ENCODE measurements around the gene C12orf42. TPM values are rescaled to one million over a fixed set of nuclear protein-coding genes. Genes with fewer than 3 reads are reported as not detected.
A peak's percentile ranks its signal among the peaks of the same experiment; 100 is the strongest.

C12orf42 gene
- total and polyA plus RNA-seq, 10 of the 15 experiments (the other 5 are each of a cell fraction or from before 2014, with no cell fraction given), result 1.4 to 7.0 (median 2.4) TPM

DNA sequence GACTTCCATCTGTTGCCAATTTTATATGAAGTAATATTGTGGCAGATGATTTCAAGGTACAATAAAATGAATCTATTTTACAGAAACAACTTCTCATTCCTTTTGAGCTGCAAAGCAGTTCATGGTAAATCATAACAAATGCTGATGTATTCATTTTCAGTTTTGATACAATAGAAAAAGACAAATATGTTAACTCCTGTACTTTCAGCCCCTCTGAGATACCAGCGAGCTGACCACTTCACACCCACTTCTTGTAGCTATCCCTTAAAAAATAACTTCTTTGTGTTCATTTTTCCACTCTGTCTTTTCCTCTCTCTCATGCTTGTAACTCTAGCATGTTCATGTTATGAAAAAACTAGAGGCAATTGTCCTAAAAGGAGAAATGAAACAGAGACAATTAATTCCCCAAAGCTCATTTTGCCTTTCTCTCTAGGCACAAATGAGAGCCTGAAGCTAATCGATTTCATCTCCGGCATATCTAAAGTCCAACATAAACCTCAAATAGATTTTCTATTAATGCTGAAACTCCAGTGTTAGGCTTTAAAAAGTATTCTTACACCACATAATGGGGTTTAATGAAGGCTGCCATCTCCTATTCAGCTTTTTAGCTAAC is 182.9 kb downstream of the C12orf42 start:
- no peak overlapping the region for H3K9ac ChIP-seq (ENCODE audit: control insufficient read depth, insufficient read depth, low read length)
- DNase-seq (ENCODE audit: low read depth, low spot score) (no peak), FAIRE-seq (no peak), ATAC-seq (no peak; the same call in 2 of the 3 replicates)
- no peak overlapping the region for H3K4me3 ChIP-seq
- CTCF ChIA-PET, result interaction anchor here (0.6 to 1.7 kb wide), 14 partner anchors 9 to 430 kb away, joined by 3 to 7 read pairs (median 3); no protein-coding TSS in a partner anchor
- SMC1A ChIA-PET (ENCODE audit: uncharacterized antibody, unreplicated experiment), result interaction anchor here (0.6 to 3.5 kb wide), 33 partner anchors 8 to 430 kb away, joined by 3 to 17 read pairs (median 4); no protein-coding TSS in a partner anchor
- no peak overlapping the region for H3K4me2 ChIP-seq (ENCODE audit: control insufficient read depth, insufficient read depth)
- BruUV-seq (replicated peaks), result no TSS peak
- POLR2A ChIA-PET, result interaction anchor here (0.6 to 1.4 kb wide), 2 partner anchors 34 to 294 kb away, joined by 4 to 6 read pairs; no protein-coding TSS in a partner anchor
- H3K9me3 ChIP-seq (replicated peaks; ENCODE audit: control insufficient read depth, insufficient read depth, low read length), result no peaks in the 10 kb centered on the region; the same call in 2 of the 3 replicates
- H2AFZ ChIP-seq (ENCODE audit: control insufficient read depth, low read depth, low read length), result no peak overlapping the region
- intact Hi-C loops (cut with micrococcal nuclease; ENCODE audit: unreplicated experiment) (no loop called here), in situ Hi-C loops (cut with MboI) (no loop called here)
- H3K79me2 ChIP-seq (ENCODE audit: control insufficient read depth, insufficient read depth, low read length), result no peaks in the 10 kb centered on the region
- H4K20me1 ChIP-seq (ENCODE audit: control insufficient read depth, insufficient read depth), result no peaks in the 10 kb centered on the region
- WGBS (ENCODE audit: insufficient coverage, insufficient replicate concordance, low lambda C conversion rate, missing lambda C conversion rate), result 47% methylated on average over 3 of the region's 3 CpGs
- H3K27me3 ChIP-seq (replicated peaks in 1 of 2; ENCODE audit: control insufficient read depth in 2 of 2, insufficient read depth in 2 of 2, low read length in 1 of 2), result no peaks in the 10 kb centered on the region
- RAD21 ChIA-PET (ENCODE audit: unreplicated experiment), result interaction anchor here (0.5 to 1.7 kb wide), 13 partner anchors 13 to 430 kb away, joined by 3 to 9 read pairs (median 4); no protein-coding TSS in a partner anchor
- no peak overlapping the region for H3K27ac ChIP-seq (ENCODE audit: control insufficient read depth, insufficient read depth)
- H3K4me1 ChIP-seq (ENCODE audit: control insufficient read depth, insufficient read depth, low read length), result 0 out of 2 replicates have a peak, but pooled peaks cover 5% of the 10 kb centered on the region
- H3K36me3 ChIP-seq (ENCODE audit: control insufficient read depth in 2 of 2, insufficient read depth in 2 of 2, low read length in 1 of 2), result no peaks in the 10 kb centered on the region
- no peak for TF ChIP-seq TBL1XR1 (IDR thresholded peaks at IDR 0.05; ENCODE audit: low read depth, low read length)
- no peak for TF ChIP-seq EZH2 (IDR thresholded peaks at IDR 0.05; ENCODE audit: borderline replicate concordance, control insufficient read depth, low read depth, low read length)
- no peak for TF ChIP-seq CHD4 (IDR thresholded peaks at IDR 0.05)
- TF ChIP-seq MLLT1 (IDR thresholded peaks at IDR 0.05), result 0 out of 2 replicates have a peak, but pooled peaks have one; percentile 38
- no peak for TF ChIP-seq GABPA (IDR thresholded peaks at IDR 0.05; ENCODE audit: low read depth)
- TF ChIP-seq DPF2 (IDR thresholded peaks at IDR 0.05), result 0 out of 2 replicates have a peak, but pooled peaks have one; percentile 22
- peak; percentile 45; the same call in 1 of the 2 replicates for TF ChIP-seq ZNF24 (IDR thresholded peaks at IDR 0.05)
- TF ChIP-seq, protein P1, sequence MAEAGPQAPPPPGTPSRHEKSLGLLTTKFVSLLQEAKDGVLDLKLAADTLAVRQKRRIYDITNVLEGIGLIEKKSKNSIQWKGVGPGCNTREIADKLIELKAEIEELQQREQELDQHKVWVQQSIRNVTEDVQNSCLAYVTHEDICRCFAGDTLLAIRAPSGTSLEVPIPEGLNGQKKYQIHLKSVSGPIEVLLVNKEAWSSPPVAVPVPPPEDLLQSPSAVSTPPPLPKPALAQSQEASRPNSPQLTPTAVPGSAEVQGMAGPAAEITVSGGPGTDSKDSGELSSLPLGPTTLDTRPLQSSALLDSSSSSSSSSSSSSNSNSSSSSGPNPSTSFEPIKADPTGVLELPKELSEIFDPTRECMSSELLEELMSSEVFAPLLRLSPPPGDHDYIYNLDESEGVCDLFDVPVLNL (IDR thresholded peaks at IDR 0.05; ENCODE audit: low read depth, low read length), result no peak
- peak; percentile 58; the same call in 1 of the 2 replicates for TF ChIP-seq SPI1 (IDR thresholded peaks at IDR 0.05; ENCODE audit: borderline replicate concordance, insufficient read depth, low read depth, low read length)
- TF ChIP-seq NR2C1 (IDR thresholded peaks at IDR 0.05), result no peak
- no peak for TF ChIP-seq NBN (IDR thresholded peaks at IDR 0.05)
- no peak for TF ChIP-seq RFX5 (IDR thresholded peaks at IDR 0.05; ENCODE audit: low read depth, low read length)
- TF ChIP-seq IKZF2 (IDR thresholded peaks at IDR 0.05), result peak in 1 of 2 experiments; percentile 19; a peak in 1 of 4 replicates
- TF ChIP-seq, protein P2, sequence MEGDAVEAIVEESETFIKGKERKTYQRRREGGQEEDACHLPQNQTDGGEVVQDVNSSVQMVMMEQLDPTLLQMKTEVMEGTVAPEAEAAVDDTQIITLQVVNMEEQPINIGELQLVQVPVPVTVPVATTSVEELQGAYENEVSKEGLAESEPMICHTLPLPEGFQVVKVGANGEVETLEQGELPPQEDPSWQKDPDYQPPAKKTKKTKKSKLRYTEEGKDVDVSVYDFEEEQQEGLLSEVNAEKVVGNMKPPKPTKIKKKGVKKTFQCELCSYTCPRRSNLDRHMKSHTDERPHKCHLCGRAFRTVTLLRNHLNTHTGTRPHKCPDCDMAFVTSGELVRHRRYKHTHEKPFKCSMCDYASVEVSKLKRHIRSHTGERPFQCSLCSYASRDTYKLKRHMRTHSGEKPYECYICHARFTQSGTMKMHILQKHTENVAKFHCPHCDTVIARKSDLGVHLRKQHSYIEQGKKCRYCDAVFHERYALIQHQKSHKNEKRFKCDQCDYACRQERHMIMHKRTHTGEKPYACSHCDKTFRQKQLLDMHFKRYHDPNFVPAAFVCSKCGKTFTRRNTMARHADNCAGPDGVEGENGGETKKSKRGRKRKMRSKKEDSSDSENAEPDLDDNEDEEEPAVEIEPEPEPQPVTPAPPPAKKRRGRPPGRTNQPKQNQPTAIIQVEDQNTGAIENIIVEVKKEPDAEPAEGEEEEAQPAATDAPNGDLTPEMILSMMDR (IDR thresholded peaks at IDR 0.05 in 2 of 3, conservative IDR thresholded peaks at IDR 0.05 in 1 of 3; ENCODE audit: control insufficient read depth in 2 of 3, extremely low read depth in 1 of 3, insufficient read depth in 1 of 3, low read depth in 3 of 3, low read length in 3 of 3), result no peak
- no peak for TF ChIP-seq BMI1 (IDR thresholded peaks at IDR 0.05; ENCODE audit: borderline replicate concordance)
- no peak for TF ChIP-seq HDAC6 (IDR thresholded peaks at IDR 0.05; ENCODE audit: unreplicated experiment)
- TF ChIP-seq, protein P3, sequence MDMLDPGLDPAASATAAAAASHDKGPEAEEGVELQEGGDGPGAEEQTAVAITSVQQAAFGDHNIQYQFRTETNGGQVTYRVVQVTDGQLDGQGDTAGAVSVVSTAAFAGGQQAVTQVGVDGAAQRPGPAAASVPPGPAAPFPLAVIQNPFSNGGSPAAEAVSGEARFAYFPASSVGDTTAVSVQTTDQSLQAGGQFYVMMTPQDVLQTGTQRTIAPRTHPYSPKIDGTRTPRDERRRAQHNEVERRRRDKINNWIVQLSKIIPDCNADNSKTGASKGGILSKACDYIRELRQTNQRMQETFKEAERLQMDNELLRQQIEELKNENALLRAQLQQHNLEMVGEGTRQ (IDR thresholded peaks at IDR 0.05; ENCODE audit: borderline replicate concordance, low read depth, low read length), result no peak
- TF ChIP-seq MTA2 (IDR thresholded peaks at IDR 0.05; ENCODE audit: low read depth), result 0 out of 2 replicates have a peak, but pooled peaks have one; percentile 55
- TF ChIP-seq FOS (IDR thresholded peaks at IDR 0.05; ENCODE audit: borderline replicate concordance, extremely low read depth, insufficient read length), result no peak

All from GM12878 (cell line).